ENCODE data around the gene PLEKHN1.

DNA sequence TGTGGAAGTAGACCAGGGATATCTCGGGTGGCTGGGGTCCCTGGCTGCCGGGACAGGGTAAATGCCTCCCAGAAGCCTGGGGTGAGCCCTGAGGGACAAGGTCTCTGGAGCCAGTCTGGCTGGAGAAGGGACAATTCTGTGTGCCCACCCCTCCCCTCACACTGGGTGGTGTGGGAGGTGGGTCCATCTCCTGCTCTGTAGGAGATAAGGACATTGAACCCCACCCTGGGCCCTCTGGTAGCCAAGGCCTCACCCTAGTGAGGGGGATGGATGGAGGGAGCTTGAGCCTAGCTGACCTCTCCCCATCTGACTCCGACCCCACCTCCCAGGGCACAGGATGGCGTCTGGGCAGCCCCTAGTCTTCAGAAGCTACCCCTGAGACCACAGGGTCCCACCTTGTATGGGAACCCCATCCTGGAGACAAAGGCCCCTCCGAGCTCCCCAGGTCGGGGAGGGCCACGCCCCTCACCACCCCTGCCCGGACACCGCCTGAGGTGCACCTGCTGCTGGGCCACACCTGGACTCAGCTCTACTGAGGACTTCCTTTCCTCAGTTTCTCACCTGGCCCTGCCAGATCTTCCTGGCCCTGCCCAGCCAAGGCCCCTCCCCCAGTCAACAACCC, 58.0 kb downstream of the PLEKHN1 start:
- TF ChIP-seq NFRKB (IDR thresholded peaks at IDR 0.05) (no peak), BHLHE40 (IDR thresholded peaks at IDR 0.05; ENCODE audit: borderline replicate concordance) (no peak), SUZ12 (IDR thresholded peaks at IDR 0.05) (no peak), LEF1 (IDR thresholded peaks at IDR 0.05; ENCODE audit: borderline replicate concordance) (no peak), TARDBP (IDR thresholded peaks at IDR 0.05) (no peak), ELF4 (IDR thresholded peaks at IDR 0.05) (no peak), FOXA1 (IDR thresholded peaks at IDR 0.05) (no peak), FOXM1 (IDR thresholded peaks at IDR 0.05; ENCODE audit: borderline replicate concordance) (no peak), HDGF (IDR thresholded peaks at IDR 0.05; ENCODE audit: borderline replicate concordance) (no peak), SP1 (IDR thresholded peaks at IDR 0.05) (no peak)
- TF ChIP-seq, protein P1, sequence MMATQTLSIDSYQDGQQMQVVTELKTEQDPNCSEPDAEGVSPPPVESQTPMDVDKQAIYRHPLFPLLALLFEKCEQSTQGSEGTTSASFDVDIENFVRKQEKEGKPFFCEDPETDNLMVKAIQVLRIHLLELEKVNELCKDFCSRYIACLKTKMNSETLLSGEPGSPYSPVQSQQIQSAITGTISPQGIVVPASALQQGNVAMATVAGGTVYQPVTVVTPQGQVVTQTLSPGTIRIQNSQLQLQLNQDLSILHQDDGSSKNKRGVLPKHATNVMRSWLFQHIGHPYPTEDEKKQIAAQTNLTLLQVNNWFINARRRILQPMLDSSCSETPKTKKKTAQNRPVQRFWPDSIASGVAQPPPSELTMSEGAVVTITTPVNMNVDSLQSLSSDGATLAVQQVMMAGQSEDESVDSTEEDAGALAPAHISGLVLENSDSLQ (IDR thresholded peaks at IDR 0.05): no peak

All from HEK293T (cell line).